Spleen (tissue), 11 donors: ENCODE results near the gene TESMIN. TPM values are rescaled to one million over a fixed set of nuclear protein-coding genes. Genes with fewer than 3 reads are reported as not detected.

Experiments used
- DNase-seq: peaks from one replicate; pipeline ENCODE4 v3.0.0-alpha.2; 2020
- H3K27ac ChIP-seq, 8 donors: fragments of 200-600 bp; sonication (generic) in 7 of 8; 1 replicate in 4 of 8; 2 replicates in 4 of 8; pipeline versions ENCODE4 v1.5.0 to v1.8.0; 2016 to 2021; ENCODE audit warnings: inconsistent platforms in 4 of 8, mild to moderate bottlenecking in 4 of 8, moderate library complexity in 1 of 8
- H3K27me3 ChIP-seq, 7 donors: fragments of 200-600 bp; sonication (generic) in 6 of 7; replicated peaks in 1 of 7; 1 replicate in 4 of 7; 2 replicates in 3 of 7; pipeline versions ENCODE4 v1.5.0 to v1.8.0; 2016 to 2021; ENCODE audit warnings: inconsistent platforms in 3 of 7, mild to moderate bottlenecking in 1 of 7
- H3K36me3 ChIP-seq, 6 donors: fragments of 200-600 bp; sonication (generic) in 5 of 6; 1 replicate in 4 of 6; 2 replicates in 2 of 6; pipeline versions ENCODE4 v1.5.0 to v1.8.0; 2016 to 2021; ENCODE audit warnings: inconsistent platforms in 2 of 6
- H3K4me1 ChIP-seq, 6 donors: fragments of 200-600 bp; sonication (generic) in 5 of 6; 1 replicate in 3 of 6; 2 replicates in 3 of 6; pipeline versions ENCODE4 v1.5.0 to v1.8.0; 2016 to 2021; ENCODE audit warnings: inconsistent platforms in 3 of 6
- H3K4me3 ChIP-seq, 8 donors: fragments of 200-600 bp; sonication (generic) in 7 of 8; 1 replicate in 4 of 8; 2 replicates in 4 of 8; pipeline versions ENCODE4 v1.5.0 to v1.8.0; 2016 to 2021; ENCODE audit warnings: inconsistent platforms in 4 of 8, mild to moderate bottlenecking in 4 of 8, moderate library complexity in 2 of 8
- H3K9me3 ChIP-seq, 8 donors: fragments of 200-600 bp; sonication (generic) in 7 of 8; 1 replicate in 4 of 8; 2 replicates in 4 of 8; pipeline versions ENCODE4 v1.5.0 to v1.8.0; 2016 to 2021; ENCODE audit warnings: inconsistent platforms in 4 of 8
- CTCF ChIP-seq, 11 experiments: fragments of 200-600 bp in 7 of 11; fragments of 450-650 bp in 4 of 11; sonication (generic) in 4 of 11; IDR thresholded peaks in 8 of 11; conservative IDR thresholded peaks in 3 of 11; 1 replicate in 7 of 11; 2 replicates in 4 of 11; pipeline versions ENCODE4 v1.4.0 to v1.8.0; 2016 to 2021; ENCODE audit warnings: antibody characterized with exemption in 11 of 11, inconsistent platforms in 4 of 11, mild to moderate bottlenecking in 1 of 11
- POLR2A ChIP-seq, 3 donors: fragments of 450-650 bp; IDR thresholded peaks; one replicate each; pipeline ENCODE4 v1.5.1; 2017; ENCODE audit warnings: antibody characterized with exemption in 3 of 3, mild to moderate bottlenecking in 1 of 3
- POLR2AphosphoS5 ChIP-seq, 3 donors: sonication (generic); formaldehyde crosslinking; IDR thresholded peaks; one replicate each; pipeline ENCODE4 v1.5.1; 2017; ENCODE audit warnings: antibody characterized with exemption in 3 of 3
- WGBS, 5 donors: extraction: QIAGEN DNeasy Blood & Tissue Kit in 3 of 5; methylation state at CpG; one replicate each; pipeline versions ENCODE4 v1.1.5 to v1.1.7; 2013 to 2018; 5-methylcytosine and 5-hydroxymethylcytosine counted together
- intact Hi-C: fragments of 100-400 bp; cut with DNase I; formaldehyde crosslinking; loops from one replicate; pipeline ENCODE4 v1.15.0; 2023; ENCODE audit warnings: low total_unique reads
- polyA plus RNA-seq, 3 donors: library from polyadenylated mRNA; stranded (reverse); fragments of 200-250 nt; gene quantifications; one replicate each; pipeline ENCODE4 v1.2.1, GENCODE V29; 2013
- total RNA-seq, 7 donors: library from RNA; depleted of rRNA in 3 of 7; stranded (reverse); fragments of >200 nt in 3 of 7; fragmentation: NEBNext Ultra II Directional in 4 of 7; extraction: Animal tissue kit (Norgen Biotek cat#: 25700) in 4 of 7; gene quantifications; one replicate each; pipeline versions ENCODE4 v1.1.0 to v1.2.1, GENCODE V29; 2016 to 2021
- donor health status: healthy with polysubstance abuse.
- donor health status: DM: no; HTN: no; CAD: no; lungs with moderate emphysema.
- donor health status: DM: no; HTN: no; CAD: no.
- donor health status: Bipolar disorder and iron deficiency.
- donor health status: healthy.
- donor health status: DM: no; HTN: no; CAD: no.
- donor health status: DM: yes; HTN: yes; CAD: no.

TESMIN gene
- total and polyA plus RNA-seq, 10 donors: 0.70 to 8.4 (median 4.4) TPM

GRCh38 chr11:68661697-68662603 is 89.4 kb downstream of the TESMIN start:
- peak; percentile 43 for DNase-seq
- H3K4me1 ChIP-seq: no peaks in the 10 kb centered on the region
- H3K36me3 ChIP-seq: no peaks in the 10 kb centered on the region
- TF ChIP-seq POLR2AphosphoS5 (IDR thresholded peaks at IDR 0.05) (no peak), CTCF (IDR thresholded peaks at IDR 0.05 in 8 of 11, conservative IDR thresholded peaks at IDR 0.05 in 3 of 11) (no peak), POLR2A (IDR thresholded peaks at IDR 0.05) (no peak)
- intact Hi-C loops: no loop called here
- 70 to 84% (median 80%) methylated on average over 14 to 18 of the region's 18 CpGs for WGBS, 5 donors
- no peak overlapping the region for H3K27ac ChIP-seq
- H3K9me3 ChIP-seq: no peaks in the 10 kb centered on the region
- H3K4me3 ChIP-seq: no peak overlapping the region
- peaks cover 0 to 56% (median 0%) of the 10 kb centered on the region in 7 donors for H3K27me3 ChIP-seq

- TF ChIP-seq CTCF (IDR thresholded peaks at IDR 0.05 in 8 of 11, conservative IDR thresholded peaks at IDR 0.05 in 3 of 11): no peak
- no peak for TF ChIP-seq POLR2AphosphoS5 (IDR thresholded peaks at IDR 0.05)
- no peak for TF ChIP-seq POLR2A (IDR thresholded peaks at IDR 0.05)
- no peak overlapping the region for H3K4me3 ChIP-seq
- peak; percentile 25 for DNase-seq
- H3K27me3 ChIP-seq: peaks cover 0 to 57% (median 0%) of the 10 kb centered on the region in 7 donors
- H3K9me3 ChIP-seq: no peaks in the 10 kb centered on the region
- H3K36me3 ChIP-seq: no peaks in the 10 kb centered on the region
- H3K27ac ChIP-seq: no peak overlapping the region
- 71 to 85% (median 76%) methylated on average over 12 to 15 of the region's 15 CpGs for WGBS, 5 donors
- intact Hi-C loops: no loop called here
- H3K4me1 ChIP-seq: no peaks in the 10 kb centered on the region
Observed at GRCh38 chr11:68661014-68661413, 90.3 kb downstream of the TESMIN start.

GRCh38 chr11:68660066-68660810 is 91.1 kb downstream of the TESMIN start:
- TF ChIP-seq POLR2A (IDR thresholded peaks at IDR 0.05): no peak
- TF ChIP-seq CTCF (IDR thresholded peaks at IDR 0.05 in 8 of 11, conservative IDR thresholded peaks at IDR 0.05 in 3 of 11): no peak
- TF ChIP-seq POLR2AphosphoS5 (IDR thresholded peaks at IDR 0.05): no peak
- no peak for DNase-seq

More at GRCh38 chr11:68660066-68660810, 91.1 kb downstream of the TESMIN start:
- Histone ChIP-seq H3K27ac (no peak overlapping the region), H3K4me1 (no peaks in the 10 kb centered on the region), H3K27me3 (peaks cover 0 to 49% (median 0%) of the 10 kb centered on the region in 7 donors), H3K9me3 (peaks cover 0 to 4% (median under 1%) of the 10 kb centered on the region in 8 donors), H3K4me3 (no peak overlapping the region), H3K36me3 (no peaks in the 10 kb centered on the region)
- intact Hi-C loops: no loop called here
- 90 to 92% (median 91%) methylated on average over 14 to 18 of the region's 18 CpGs for WGBS, 5 donors
